Measurements from ENCODE around the gene ANTXRL. TPM values are rescaled to one million over a fixed set of nuclear protein-coding genes. Genes with fewer than 3 reads are reported as not detected.

Gene ANTXRL
- total and polyA plus RNA-seq, 2 of the 8 experiments (the other 6 are each of a cell fraction or from before 2014, with no cell fraction given) = not detected

DNA sequence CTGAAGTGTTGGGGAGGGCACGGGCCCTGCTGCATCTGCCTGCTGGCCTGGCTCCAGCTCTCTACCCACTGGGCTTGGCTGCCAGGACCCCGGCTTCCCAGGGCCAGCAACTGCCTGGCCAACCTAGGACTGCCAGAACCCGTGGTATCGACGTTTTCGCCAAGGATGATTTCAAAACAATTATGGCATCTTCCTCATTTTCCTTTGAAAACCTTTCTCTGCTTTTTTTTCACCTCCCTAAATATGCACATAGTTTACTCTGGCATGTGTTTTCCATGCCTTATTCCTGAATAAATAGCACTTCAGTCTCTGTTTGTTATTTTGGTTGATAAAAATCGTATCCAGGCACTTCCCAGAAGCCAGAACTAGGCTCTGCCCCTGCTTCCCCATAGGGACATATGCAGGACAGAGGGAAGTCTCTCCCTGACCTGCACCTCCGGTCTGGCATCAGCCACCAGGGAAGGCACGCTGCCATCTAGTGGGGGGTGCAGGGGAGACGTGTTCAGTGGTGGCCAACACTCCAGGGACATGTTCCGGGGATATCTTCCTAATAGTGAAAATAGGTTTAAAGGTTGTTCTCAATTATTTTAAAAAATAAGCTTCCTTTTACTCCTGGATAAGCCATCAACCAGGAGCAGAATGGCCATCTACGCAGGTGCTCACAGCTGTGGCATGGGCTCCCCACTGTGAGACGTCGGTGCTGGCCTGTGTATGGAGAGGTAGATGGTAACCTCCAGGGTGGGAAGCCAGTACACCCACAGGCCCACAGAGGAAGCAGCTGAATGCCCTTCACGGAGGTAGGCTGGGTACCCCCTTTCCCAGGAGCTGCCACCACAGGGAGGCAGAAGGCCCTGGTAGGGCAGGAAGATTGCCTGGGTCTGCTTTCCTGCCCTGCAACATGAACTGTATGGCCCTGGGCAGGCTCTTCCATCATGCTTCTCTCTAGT lies 30.7 kb upstream of the ANTXRL start (continued):
- TF ChIP-seq, protein P1, sequence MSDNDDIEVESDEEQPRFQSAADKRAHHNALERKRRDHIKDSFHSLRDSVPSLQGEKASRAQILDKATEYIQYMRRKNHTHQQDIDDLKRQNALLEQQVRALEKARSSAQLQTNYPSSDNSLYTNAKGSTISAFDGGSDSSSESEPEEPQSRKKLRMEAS (IDR thresholded peaks at IDR 0.05) = peak; percentile 61
- TF ChIP-seq ASH2L (IDR thresholded peaks at IDR 0.05; ENCODE audit: low read length) = no peak
- no peak for TF ChIP-seq EZH2 (IDR thresholded peaks at IDR 0.05; ENCODE audit: low read depth, low read length, severe bottlenecking)
- TF ChIP-seq, protein P2, sequence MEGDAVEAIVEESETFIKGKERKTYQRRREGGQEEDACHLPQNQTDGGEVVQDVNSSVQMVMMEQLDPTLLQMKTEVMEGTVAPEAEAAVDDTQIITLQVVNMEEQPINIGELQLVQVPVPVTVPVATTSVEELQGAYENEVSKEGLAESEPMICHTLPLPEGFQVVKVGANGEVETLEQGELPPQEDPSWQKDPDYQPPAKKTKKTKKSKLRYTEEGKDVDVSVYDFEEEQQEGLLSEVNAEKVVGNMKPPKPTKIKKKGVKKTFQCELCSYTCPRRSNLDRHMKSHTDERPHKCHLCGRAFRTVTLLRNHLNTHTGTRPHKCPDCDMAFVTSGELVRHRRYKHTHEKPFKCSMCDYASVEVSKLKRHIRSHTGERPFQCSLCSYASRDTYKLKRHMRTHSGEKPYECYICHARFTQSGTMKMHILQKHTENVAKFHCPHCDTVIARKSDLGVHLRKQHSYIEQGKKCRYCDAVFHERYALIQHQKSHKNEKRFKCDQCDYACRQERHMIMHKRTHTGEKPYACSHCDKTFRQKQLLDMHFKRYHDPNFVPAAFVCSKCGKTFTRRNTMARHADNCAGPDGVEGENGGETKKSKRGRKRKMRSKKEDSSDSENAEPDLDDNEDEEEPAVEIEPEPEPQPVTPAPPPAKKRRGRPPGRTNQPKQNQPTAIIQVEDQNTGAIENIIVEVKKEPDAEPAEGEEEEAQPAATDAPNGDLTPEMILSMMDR (IDR thresholded peaks at IDR 0.05; ENCODE audit: control extremely low read depth in 1 of 3, insufficient read depth in 1 of 3, low read depth in 1 of 3, low read length in 3 of 3) = peak; percentile 87 to 95 (median 90)
- no peak for TF ChIP-seq TEAD4 (IDR thresholded peaks at IDR 0.05; ENCODE audit: low read depth, low read length)
- TF ChIP-seq, protein P3, sequence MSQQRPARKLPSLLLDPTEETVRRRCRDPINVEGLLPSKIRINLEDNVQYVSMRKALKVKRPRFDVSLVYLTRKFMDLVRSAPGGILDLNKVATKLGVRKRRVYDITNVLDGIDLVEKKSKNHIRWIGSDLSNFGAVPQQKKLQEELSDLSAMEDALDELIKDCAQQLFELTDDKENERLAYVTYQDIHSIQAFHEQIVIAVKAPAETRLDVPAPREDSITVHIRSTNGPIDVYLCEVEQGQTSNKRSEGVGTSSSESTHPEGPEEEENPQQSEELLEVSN (IDR thresholded peaks at IDR 0.05) = 0 out of 2 replicates have a peak, but pooled peaks have one; percentile 26
- no peak for TF ChIP-seq GTF2F1 (IDR thresholded peaks at IDR 0.05; ENCODE audit: borderline replicate concordance, low read depth, low read length)
- no peak for TF ChIP-seq EP300 (IDR thresholded peaks at IDR 0.05; ENCODE audit: borderline replicate concordance in 1 of 2, low read depth in 2 of 2, low read length in 2 of 2)

Measured in H1 (cell line).